HFF-Myc (cell line): ENCODE measurements around the gene MFRP.

Experiments
- DNase-seq: peaks from one replicate; pipeline ENCODE4 v3.0.0-alpha.2; 2011; ENCODE audit warnings: low read depth; ENCODE audit errors: extremely low read depth
- H3K4me3 ChIP-seq: replicated peaks from 2 replicates; pipeline ENCODE4 v1.5.1; 2011; ENCODE audit warnings: low read depth, mild to moderate bottlenecking, control low read depth, low read length
- CTCF ChIP-seq: IDR thresholded peaks from 2 replicates; pipeline ENCODE4 v1.5.1; 2012; ENCODE audit warnings: mild to moderate bottlenecking, low read depth, low read length, control low read depth; ENCODE audit errors: missing control alignments

MFRP gene

DNA sequence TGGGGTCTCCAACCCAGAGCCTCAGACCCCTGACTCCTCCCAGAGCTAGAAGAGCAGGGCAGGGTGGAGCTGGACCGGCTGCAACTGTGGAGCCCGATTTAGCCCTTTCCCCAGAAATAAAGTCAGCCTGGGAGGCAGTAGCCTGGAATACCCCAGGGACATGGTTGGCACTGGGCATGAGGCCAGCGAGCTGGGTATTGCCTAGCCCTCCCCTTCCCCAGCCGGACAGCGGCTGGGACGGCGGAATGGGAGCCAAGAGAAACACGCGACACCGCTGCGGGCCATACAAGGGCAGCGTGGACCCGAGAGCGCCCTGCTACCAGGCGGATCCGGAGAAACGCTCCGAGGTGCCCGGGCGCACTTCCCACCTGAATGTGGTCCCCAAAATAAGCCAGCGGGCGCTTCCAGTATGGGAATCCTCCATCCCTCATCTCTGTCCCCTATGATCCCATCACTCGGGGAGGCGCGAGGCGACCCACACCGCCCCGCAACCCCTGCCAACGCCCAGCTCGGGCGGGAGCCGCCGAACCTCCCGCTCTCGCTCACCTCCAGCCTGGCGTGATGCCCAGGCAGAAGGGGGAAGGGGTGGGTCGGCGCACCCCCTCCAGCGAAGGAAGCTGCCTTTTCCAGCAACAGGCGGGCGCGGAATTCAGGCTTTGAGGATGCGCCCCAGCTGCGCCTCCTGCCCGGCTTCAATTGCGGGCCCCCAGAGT, 30.3 kb downstream of the MFRP start:
- no peak for TF ChIP-seq CTCF
- peak overlapping the region; percentile 52 for H3K4me3 ChIP-seq
- no peak for DNase-seq

DNA sequence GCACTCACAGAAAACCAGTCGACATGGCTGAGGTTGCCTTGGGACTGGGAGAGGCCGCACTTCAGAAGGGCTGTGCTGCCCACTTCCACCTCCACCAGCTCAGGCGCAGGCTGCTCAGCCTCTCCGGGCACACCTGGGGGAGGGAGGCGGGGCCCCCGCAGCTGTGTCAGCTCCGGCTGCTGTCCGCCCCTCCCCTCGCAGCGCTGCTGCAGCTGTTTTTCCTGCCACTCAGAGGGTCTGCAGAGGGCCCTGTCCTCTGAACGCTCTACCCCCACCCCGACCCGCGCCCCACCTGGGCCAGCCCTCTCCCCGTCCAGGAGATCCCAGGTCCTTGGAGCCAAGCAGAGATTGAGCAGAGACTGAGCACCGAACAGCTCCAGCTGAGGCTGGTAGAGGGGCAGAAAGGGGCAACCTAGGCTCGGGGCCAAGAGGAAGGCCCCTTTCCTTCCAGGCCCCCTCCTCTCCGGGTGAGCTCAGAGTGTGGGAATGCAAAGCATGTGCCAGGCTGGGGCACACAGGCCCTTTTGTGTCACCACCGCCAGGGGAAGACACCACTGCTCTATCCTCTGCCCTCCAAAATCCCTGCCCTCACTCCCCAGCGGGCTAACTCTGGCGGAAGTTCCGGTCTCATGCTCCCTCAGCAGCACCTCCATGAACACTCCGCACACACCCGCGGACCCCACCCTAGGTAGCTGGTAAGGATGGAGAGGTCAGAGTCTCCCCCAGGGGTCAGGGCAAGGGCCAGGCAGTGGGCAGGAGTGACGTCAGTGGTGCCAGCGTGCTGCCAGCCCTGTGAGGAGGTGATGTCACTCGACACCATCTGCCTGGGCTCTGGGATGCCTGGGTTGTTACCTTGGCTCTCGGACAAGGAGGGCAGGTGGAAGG, 31.1 kb downstream of the MFRP start:
- no peak for DNase-seq
- TF ChIP-seq CTCF, result no peak
- H3K4me3 ChIP-seq, result peak overlapping the region; percentile 52

GRCh38 chr11:119314726-119315125, 31.8 kb downstream of the MFRP start:
- no peak overlapping the region for H3K4me3 ChIP-seq
- no peak for DNase-seq
- no peak for TF ChIP-seq CTCF

DNA sequence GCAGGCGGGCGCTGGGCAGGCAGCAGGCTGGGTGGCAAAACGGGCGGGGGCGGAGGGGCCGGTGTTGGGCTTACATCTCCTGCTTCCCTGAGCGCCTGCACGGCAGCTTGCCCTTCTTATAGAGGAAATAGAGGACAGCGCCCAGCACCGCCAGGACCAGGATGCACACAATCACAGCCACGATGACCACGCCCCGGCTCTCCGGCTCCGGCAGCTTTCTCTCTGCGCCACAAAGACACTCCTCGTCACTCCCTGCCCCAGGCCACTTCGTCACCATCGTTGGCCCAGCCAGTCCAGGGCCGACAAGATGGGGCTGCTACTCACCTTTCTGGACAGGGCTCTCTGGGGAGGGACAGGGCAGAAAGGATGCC, 35.8 kb downstream of the MFRP start:
- DNase-seq, result no peak
- no peak for TF ChIP-seq CTCF

GRCh38 chr11:119309953-119310681, 36.4 kb downstream of the MFRP start:
- TF ChIP-seq CTCF, result no peak
- no peak overlapping the region for H3K4me3 ChIP-seq
- DNase-seq, result no peak

More for the DNA sequence above, 35.8 kb downstream of the MFRP start:
- H3K4me3 ChIP-seq, result no peak overlapping the region

- no peak overlapping the region for H3K4me3 ChIP-seq
- no peak for TF ChIP-seq CTCF
- no peak for DNase-seq
Observed at GRCh38 chr11:119309411-119309810, 37.1 kb downstream of the MFRP start.
